Lung (tissue), 12 donors: Measurements from ENCODE around the gene AMBRA1. TPM values are rescaled to one million over a fixed set of nuclear protein-coding genes. Genes with fewer than 3 reads are reported as not detected.

ENCODE experiments used
- ATAC-seq: fragments of 200-7000 bp; cut with Tn5 transposase; one replicate; pipeline ENCODE4 v1.9.1; 2020; ENCODE audit warnings: moderate number of reproducible peaks; ENCODE audit not compliant: insufficient read depth, low FRiP score
- DNase-seq, 3 donors: peaks; one replicate each; pipeline ENCODE4 v3.0.0-alpha.2; 2013 to 2017
- H3K27ac ChIP-seq, 2 donors: one replicate each; pipeline ENCODE4 v1.5.1; 2013; ENCODE audit warnings: mild to moderate bottlenecking in 2 of 2, moderate library complexity in 2 of 2, control low read depth in 1 of 2, inconsistent platforms in 1 of 2, low read depth in 1 of 2, low read length in 1 of 2
- H3K27me3 ChIP-seq, 3 donors: one replicate each; pipeline ENCODE4 v1.5.1; 2013; ENCODE audit warnings: low read length in 2 of 3; ENCODE audit not compliant: control insufficient read depth in 3 of 3, insufficient read depth in 3 of 3
- H3K36me3 ChIP-seq, 4 donors: one replicate each; pipeline ENCODE4 v1.5.1; 2013; ENCODE audit warnings: low read length in 4 of 4, mild to moderate bottlenecking in 1 of 4, moderate library complexity in 1 of 4; ENCODE audit not compliant: control insufficient read depth in 4 of 4, insufficient read depth in 4 of 4
- H3K4me1 ChIP-seq, 5 donors: one replicate each; pipeline ENCODE4 v1.5.1; 2013; ENCODE audit warnings: low read length in 5 of 5, mild to moderate bottlenecking in 2 of 5, moderate library complexity in 1 of 5; ENCODE audit not compliant: control insufficient read depth in 5 of 5, insufficient read depth in 5 of 5
- H3K4me3 ChIP-seq: one replicate; pipeline ENCODE4 v1.5.1; 2013; ENCODE audit warnings: mild to moderate bottlenecking, control low read depth, moderate library complexity
- H3K9ac ChIP-seq, 2 donors: one replicate each; pipeline ENCODE4 v1.5.1; 2013; ENCODE audit warnings: low read length in 2 of 2, control low read depth in 1 of 2; ENCODE audit not compliant: insufficient read depth in 1 of 2
- H3K9me3 ChIP-seq, 4 donors: one replicate each; pipeline ENCODE4 v1.5.1; 2013; ENCODE audit warnings: low read length in 3 of 4, mild to moderate bottlenecking in 1 of 4, moderate library complexity in 1 of 4; ENCODE audit not compliant: control insufficient read depth in 4 of 4, insufficient read depth in 3 of 4
- CTCF ChIP-seq: IDR thresholded peaks from 2 replicates; pipeline ENCODE4 v1.5.1; 2012; ENCODE audit warnings: mild to moderate bottlenecking; ENCODE audit errors: control extremely low read depth, extremely low read depth
- WGBS, 2 donors: extraction: QIAGEN DNeasy Blood & Tissue Kit; methylation state at CpG; one replicate each; pipeline ENCODE4 v1.1.7; 2013; 5-methylcytosine and 5-hydroxymethylcytosine counted together
- polyA plus RNA-seq, 2 donors: library from polyadenylated mRNA; stranded (reverse); fragments of 200-250 nt; gene quantifications; one replicate each; pipeline ENCODE4 v1.2.1, GENCODE V29; 2013
- total RNA-seq, 2 donors: library from RNA; depleted of rRNA in 1 of 2; stranded (reverse); fragments of >200 nt in 1 of 2; gene quantifications; one replicate each; pipeline ENCODE4 v1.2.1, GENCODE V29; 2014 to 2021
- donor health status: control.
- donor health status: control.
- donor health status: Bipolar disorder and iron deficiency.
- donor health status: healthy.
- donor health status: DM: yes; HTN: yes; CAD: no.

Gene AMBRA1
- total and polyA plus RNA-seq, 4 donors: 7.4 to 41.2 (median 23.7) TPM

- Histone ChIP-seq H3K9ac (no peak overlapping the region), H3K27me3 (no peaks in the 10 kb centered on the region), H3K4me1 (peaks cover 0 to 5% (median 0%) of the 10 kb centered on the region in 5 donors), H3K4me3 (no peak overlapping the region), H3K27ac (no peak overlapping the region), H3K36me3 (no peaks in the 10 kb centered on the region), H3K9me3 (no peaks in the 10 kb centered on the region)
- ATAC-seq (no peak), DNase-seq (no peak)
- no peak for TF ChIP-seq CTCF
- 84 to 86% methylated on average over 1 of the region's 1 CpG for WGBS, 2 donors
Observed at GRCh38 chr11:46455834-46456233, 138.0 kb downstream of the AMBRA1 start.

- H3K27me3 ChIP-seq: no peaks in the 10 kb centered on the region
- no peak for TF ChIP-seq CTCF
- H3K4me3 ChIP-seq: no peak overlapping the region
- H3K9ac ChIP-seq: no peak overlapping the region
- no peak for ATAC-seq
- DNase-seq: no peak
- no peak overlapping the region for H3K27ac ChIP-seq
- WGBS, 2 donors: 93 to 95% methylated on average over 4 of the region's 4 CpGs
- H3K36me3 ChIP-seq: no peaks in the 10 kb centered on the region
- peaks cover 0 to 5% (median 0%) of the 10 kb centered on the region in 5 donors for H3K4me1 ChIP-seq
- H3K9me3 ChIP-seq: no peaks in the 10 kb centered on the region
Observed at GRCh38 chr11:46452918-46453517, 140.8 kb downstream of the AMBRA1 start.

- no peak overlapping the region for H3K4me3 ChIP-seq
- ATAC-seq: no peak
- no peaks in the 10 kb centered on the region for H3K27me3 ChIP-seq
- peaks cover 0 to 7% (median 0%) of the 10 kb centered on the region in 5 donors for H3K4me1 ChIP-seq
- DNase-seq: no peak
- H3K36me3 ChIP-seq: no peaks in the 10 kb centered on the region
- H3K9me3 ChIP-seq: no peaks in the 10 kb centered on the region
- no peak for TF ChIP-seq CTCF
- H3K9ac ChIP-seq: no peak overlapping the region
- H3K27ac ChIP-seq: no peak overlapping the region
Observed at GRCh38 chr11:46451759-46452158, 142.1 kb downstream of the AMBRA1 start.
